ENCODE data around the gene CDH1. TPM values are rescaled to one million over a fixed set of nuclear protein-coding genes. Genes with fewer than 3 reads are reported as not detected.

Gene CDH1
- total RNA-seq, 1 donor from 2014 or later = 219 TPM

DNA sequence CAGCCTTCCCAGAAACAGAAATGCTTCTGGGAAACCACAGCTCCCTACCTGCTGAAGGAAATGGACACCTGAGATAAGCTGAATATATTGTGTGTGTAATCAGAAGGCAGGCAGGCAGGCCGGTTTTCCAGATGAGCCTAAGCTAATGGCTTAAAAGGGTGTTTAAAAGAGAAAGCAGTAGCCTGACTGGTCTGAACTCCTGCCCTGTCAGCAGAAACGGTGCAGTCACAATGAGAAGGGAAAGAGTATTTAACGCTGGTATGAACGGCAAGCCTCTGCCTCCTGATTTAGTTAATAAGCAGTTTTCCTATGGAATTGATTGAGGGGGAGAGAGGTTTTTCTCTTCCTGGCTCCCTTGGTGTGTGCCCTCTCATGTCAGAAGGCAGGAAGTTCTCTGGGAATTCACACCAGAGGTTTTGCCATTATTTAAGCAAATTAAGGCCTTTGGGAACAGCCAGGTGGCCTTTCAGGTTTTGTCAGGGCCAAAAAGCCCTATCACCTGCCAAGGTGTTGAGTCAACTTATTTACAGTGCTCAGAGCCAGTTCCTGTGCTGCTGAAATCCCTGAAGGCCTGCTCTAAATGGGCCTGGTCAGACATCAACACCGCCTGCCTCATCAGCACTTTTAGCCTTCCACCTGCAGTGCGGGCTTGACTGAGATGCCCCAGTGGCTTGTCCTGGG is 41.6 kb downstream of the CDH1 start:
- Mint-ChIP-seq H3K4me1 (peaks cover 10% of the 10 kb centered on the region), H3K27me3 (ENCODE audit: low read depth) (no peaks in the 10 kb centered on the region), H3K36me3 (peaks cover 4% of the 10 kb centered on the region), H3K9me3 (no peaks in the 10 kb centered on the region), H3K27ac (peak overlapping the region; percentile 90), H3K4me3 (no peak overlapping the region)
- TF ChIP-seq, protein P1, sequence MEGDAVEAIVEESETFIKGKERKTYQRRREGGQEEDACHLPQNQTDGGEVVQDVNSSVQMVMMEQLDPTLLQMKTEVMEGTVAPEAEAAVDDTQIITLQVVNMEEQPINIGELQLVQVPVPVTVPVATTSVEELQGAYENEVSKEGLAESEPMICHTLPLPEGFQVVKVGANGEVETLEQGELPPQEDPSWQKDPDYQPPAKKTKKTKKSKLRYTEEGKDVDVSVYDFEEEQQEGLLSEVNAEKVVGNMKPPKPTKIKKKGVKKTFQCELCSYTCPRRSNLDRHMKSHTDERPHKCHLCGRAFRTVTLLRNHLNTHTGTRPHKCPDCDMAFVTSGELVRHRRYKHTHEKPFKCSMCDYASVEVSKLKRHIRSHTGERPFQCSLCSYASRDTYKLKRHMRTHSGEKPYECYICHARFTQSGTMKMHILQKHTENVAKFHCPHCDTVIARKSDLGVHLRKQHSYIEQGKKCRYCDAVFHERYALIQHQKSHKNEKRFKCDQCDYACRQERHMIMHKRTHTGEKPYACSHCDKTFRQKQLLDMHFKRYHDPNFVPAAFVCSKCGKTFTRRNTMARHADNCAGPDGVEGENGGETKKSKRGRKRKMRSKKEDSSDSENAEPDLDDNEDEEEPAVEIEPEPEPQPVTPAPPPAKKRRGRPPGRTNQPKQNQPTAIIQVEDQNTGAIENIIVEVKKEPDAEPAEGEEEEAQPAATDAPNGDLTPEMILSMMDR (IDR thresholded peaks at IDR 0.05; ENCODE audit: unreplicated experiment) = no peak
- no peak for DNase-seq (ENCODE audit: low spot score in 2 of 2, unreplicated experiment in 2 of 2)

DNA sequence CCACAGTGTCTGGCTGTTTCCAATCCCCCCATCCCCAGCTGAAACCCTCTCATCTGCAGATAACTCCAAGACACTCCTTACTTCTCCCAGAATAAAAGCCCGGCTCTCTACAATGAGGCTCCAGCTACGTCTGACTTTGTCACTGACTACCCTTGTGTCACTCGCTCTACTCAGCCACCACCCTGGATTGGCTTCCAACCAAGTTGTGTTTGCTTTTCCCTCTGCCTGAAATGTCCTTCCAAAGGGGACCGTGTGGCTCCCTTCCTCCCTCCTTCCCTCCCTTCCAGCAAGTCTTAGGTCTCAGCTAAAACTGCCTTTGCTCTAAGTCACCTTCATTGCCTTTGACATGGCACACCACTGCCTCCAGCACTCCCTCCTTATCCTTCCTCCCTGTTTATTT is 42.8 kb downstream of the CDH1 start:
- no peaks in the 10 kb centered on the region for H3K27me3 Mint-ChIP-seq (ENCODE audit: low read depth)
- no peak overlapping the region for H3K27ac Mint-ChIP-seq
- H3K9me3 Mint-ChIP-seq = no peaks in the 10 kb centered on the region
- peaks cover 10% of the 10 kb centered on the region for H3K4me1 Mint-ChIP-seq
- TF ChIP-seq, protein P1 (IDR thresholded peaks at IDR 0.05; ENCODE audit: unreplicated experiment) = no peak
- no peak for DNase-seq (ENCODE audit: low spot score in 2 of 2, unreplicated experiment in 2 of 2)
- H3K36me3 Mint-ChIP-seq = peaks cover 9% of the 10 kb centered on the region
- no peak overlapping the region for H3K4me3 Mint-ChIP-seq

DNA sequence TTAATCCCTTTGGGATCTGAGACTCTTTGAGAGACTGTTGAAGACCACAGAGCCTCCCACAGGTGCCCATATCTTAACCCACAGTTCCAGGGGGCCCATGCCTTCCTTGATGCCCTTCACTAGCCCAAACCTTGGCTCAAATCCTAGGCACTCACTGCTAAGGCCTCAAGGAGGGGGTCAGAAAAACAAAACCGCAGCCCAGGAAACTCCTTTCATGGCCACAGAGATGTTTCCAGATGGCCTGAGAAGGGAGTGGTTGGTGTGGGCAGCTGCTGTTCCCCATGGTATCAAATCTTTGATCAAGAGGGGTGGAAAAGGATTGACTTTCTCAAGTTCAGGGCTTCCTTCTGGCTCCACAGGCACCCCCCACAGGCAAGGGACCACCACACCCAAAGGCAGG is 44.7 kb downstream of the CDH1 start:
- Mint-ChIP-seq H3K9me3 (no peaks in the 10 kb centered on the region), H3K36me3 (peaks cover 10% of the 10 kb centered on the region), H3K27me3 (ENCODE audit: low read depth) (no peaks in the 10 kb centered on the region), H3K4me3 (no peak overlapping the region), H3K4me1 (peaks cover 12% of the 10 kb centered on the region), H3K27ac (no peak overlapping the region)
- TF ChIP-seq, protein P1 (IDR thresholded peaks at IDR 0.05; ENCODE audit: unreplicated experiment) = no peak
- DNase-seq (ENCODE audit: low spot score in 2 of 2, unreplicated experiment in 2 of 2) = no peak

DNA sequence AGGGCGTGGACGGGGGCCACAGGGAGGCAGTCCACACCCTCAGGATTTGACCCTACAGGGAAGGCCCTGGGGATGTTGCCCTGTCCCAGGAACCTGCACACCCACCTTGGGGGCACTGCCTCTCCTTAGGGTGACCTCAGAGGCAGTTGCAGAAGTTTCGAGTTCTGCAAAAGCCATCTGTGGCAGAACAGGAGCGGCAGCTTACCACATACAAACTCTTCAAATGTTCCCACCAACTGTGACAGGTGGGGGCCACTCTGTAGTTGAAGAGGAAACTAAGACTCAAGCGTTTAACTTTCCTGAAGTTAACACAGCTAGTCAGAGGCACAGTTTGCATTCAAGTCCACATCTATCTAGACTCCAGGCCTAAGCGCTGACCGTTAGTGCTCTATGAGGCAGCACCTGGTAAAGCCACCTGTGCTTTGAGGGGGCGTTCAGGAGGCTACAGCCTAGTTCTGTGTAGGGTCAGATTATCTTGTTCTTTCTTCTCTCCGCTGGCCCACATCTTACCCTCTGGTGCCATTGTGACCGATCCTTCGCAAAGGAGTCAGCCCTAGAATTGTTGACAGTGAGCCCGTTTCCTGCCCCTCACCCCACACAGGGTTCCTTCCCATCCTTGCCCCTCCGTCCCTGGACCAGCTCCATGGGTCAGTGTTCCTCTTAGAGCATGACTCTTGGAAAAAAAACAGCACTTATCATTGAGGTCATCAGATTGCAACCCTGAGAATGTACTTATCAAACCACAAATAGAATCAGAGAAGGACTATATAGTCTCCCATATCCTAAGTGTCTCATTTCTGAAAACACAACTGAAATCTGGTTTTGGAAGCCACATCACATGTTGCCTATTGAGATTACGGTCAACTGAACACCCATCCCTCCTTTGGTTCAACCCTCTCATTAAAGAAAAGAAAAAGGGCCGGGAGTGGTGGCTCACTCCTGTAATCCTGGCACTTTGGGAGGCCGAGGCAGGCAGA is 45.4 kb downstream of the CDH1 start:
- H3K4me1 Mint-ChIP-seq = peaks cover 17% of the 10 kb centered on the region
- DNase-seq (ENCODE audit: low spot score in 2 of 2, unreplicated experiment in 2 of 2) = no peak
- no peak overlapping the region for H3K27ac Mint-ChIP-seq
- TF ChIP-seq, protein P1 (IDR thresholded peaks at IDR 0.05; ENCODE audit: unreplicated experiment) = no peak
- H3K4me3 Mint-ChIP-seq = no peak overlapping the region
- peaks cover 10% of the 10 kb centered on the region for H3K36me3 Mint-ChIP-seq
- no peaks in the 10 kb centered on the region for H3K27me3 Mint-ChIP-seq (ENCODE audit: low read depth)
- H3K9me3 Mint-ChIP-seq = no peaks in the 10 kb centered on the region

DNA sequence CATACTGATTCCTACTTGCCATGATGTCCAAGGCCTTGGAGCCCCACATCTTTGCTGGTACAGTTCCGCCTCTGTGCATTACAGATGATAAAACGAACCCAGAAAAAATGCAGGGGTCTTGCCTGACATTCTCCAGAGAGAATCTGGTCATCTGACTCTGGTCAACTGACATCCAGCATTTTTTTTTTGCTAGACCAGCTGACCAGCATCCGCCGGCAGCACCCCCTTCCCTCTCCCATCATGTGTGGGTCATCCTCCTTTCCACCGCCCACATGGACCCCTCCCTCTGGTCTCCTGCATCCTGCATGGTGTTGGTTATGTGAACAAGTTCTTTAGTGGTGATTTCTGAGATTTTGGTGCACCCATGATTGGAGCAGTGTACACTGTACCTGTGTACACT is 47.1 kb downstream of the CDH1 start:
- no peak overlapping the region for H3K27ac Mint-ChIP-seq
- TF ChIP-seq, protein P1 (IDR thresholded peaks at IDR 0.05; ENCODE audit: unreplicated experiment) = no peak
- no peaks in the 10 kb centered on the region for H3K27me3 Mint-ChIP-seq (ENCODE audit: low read depth)
- peaks cover 10% of the 10 kb centered on the region for H3K36me3 Mint-ChIP-seq
- DNase-seq (ENCODE audit: low spot score in 2 of 2, unreplicated experiment in 2 of 2) = no peak
- no peak overlapping the region for H3K4me3 Mint-ChIP-seq
- no peaks in the 10 kb centered on the region for H3K9me3 Mint-ChIP-seq
- H3K4me1 Mint-ChIP-seq = peaks cover 9% of the 10 kb centered on the region
